ENCODE results near the gene INPP4B.

INPP4B gene

DNA sequence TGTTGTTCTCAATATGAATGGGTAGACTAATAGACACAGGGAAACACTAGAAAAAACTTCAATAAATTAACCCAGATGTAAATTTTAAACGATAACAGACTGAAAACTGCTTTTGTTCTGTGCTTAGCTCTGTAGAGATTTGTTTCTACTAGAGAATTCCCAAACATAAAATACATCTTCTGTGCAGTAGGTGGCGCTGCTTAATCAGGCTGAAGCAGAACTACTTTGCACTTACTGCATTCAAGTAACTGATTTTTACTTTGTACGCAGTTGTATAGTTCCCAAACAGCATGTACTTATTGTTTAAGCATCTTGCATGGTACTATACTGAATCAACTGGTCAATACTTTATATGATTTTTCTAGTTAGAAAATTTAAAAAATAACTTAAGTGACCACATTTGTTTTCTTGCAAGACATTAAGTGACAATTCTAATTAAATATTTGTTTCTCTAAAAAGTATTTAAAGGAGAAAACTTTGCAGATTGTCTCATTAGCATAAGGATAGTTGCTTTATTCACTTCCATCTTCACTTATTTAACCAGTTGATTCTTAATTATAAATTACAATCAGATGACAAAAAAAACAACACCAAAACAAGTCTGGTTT is 719.1 kb downstream of the INPP4B start:
- no peak overlapping the region for H3K4me3 ChIP-seq (ENCODE audit: low read depth in 1 of 2, low read length in 2 of 2)
- ATAC-seq (ENCODE audit: insufficient read depth, low read depth) = peak; percentile 86

DNA sequence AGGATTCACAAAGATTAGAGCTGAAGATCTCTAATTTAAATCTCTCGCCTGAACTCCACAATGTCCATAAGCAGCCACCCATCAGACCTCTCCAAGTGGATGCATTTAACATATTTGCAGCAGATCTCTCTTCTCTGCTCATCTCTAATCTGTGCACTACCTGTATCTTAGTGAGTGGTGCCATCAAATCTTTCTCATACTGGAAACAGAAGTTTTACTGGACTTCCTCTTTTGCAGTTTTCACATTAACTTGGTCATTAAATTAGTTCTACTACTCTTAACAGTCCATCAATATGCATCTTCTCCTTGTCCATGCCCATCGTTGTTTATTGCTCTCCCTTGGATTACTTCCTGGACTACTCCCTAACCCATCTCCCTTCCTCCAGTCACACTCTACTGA is 721.2 kb downstream of the INPP4B start:
- no peak for DNase-seq

More for the DNA sequence above, 719.1 kb downstream of the INPP4B start:
- Histone ChIP-seq H3K36me3 (ENCODE audit: insufficient read depth, low read length) (peaks cover 23% of the 10 kb centered on the region), H3K4me1 (ENCODE audit: insufficient read depth, low read length) (no peaks in the 10 kb centered on the region), H3K27ac (ENCODE audit: low read length) (no peak overlapping the region), H4K20me1 (ENCODE audit: insufficient read depth, low read length) (no peaks in the 10 kb centered on the region), H3K9me3 (ENCODE audit: insufficient read depth, low read length, severe bottlenecking) (no peaks in the 10 kb centered on the region), H3K27me3 (ENCODE audit: insufficient read depth, low read length, poor library complexity) (no peaks in the 10 kb centered on the region), H3K4me2 (ENCODE audit: insufficient read depth, low read length) (no peak overlapping the region), H3K79me2 (ENCODE audit: insufficient read depth, low read length) (no peaks in the 10 kb centered on the region), H3K9ac (ENCODE audit: low read depth, low read length) (no peak overlapping the region), H2AFZ (ENCODE audit: low read depth, low read length) (no peak overlapping the region)
- TF ChIP-seq, protein P1, sequence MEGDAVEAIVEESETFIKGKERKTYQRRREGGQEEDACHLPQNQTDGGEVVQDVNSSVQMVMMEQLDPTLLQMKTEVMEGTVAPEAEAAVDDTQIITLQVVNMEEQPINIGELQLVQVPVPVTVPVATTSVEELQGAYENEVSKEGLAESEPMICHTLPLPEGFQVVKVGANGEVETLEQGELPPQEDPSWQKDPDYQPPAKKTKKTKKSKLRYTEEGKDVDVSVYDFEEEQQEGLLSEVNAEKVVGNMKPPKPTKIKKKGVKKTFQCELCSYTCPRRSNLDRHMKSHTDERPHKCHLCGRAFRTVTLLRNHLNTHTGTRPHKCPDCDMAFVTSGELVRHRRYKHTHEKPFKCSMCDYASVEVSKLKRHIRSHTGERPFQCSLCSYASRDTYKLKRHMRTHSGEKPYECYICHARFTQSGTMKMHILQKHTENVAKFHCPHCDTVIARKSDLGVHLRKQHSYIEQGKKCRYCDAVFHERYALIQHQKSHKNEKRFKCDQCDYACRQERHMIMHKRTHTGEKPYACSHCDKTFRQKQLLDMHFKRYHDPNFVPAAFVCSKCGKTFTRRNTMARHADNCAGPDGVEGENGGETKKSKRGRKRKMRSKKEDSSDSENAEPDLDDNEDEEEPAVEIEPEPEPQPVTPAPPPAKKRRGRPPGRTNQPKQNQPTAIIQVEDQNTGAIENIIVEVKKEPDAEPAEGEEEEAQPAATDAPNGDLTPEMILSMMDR (IDR thresholded peaks at IDR 0.05; ENCODE audit: borderline replicate concordance, extremely low read depth, low read length, poor library complexity, severe bottlenecking) = peak; percentile 83
- TF ChIP-seq EZH2 (IDR thresholded peaks at IDR 0.05; ENCODE audit: borderline replicate concordance, low read depth, low read length, severe bottlenecking) = no peak
- peak; percentile 66 for DNase-seq

DNA sequence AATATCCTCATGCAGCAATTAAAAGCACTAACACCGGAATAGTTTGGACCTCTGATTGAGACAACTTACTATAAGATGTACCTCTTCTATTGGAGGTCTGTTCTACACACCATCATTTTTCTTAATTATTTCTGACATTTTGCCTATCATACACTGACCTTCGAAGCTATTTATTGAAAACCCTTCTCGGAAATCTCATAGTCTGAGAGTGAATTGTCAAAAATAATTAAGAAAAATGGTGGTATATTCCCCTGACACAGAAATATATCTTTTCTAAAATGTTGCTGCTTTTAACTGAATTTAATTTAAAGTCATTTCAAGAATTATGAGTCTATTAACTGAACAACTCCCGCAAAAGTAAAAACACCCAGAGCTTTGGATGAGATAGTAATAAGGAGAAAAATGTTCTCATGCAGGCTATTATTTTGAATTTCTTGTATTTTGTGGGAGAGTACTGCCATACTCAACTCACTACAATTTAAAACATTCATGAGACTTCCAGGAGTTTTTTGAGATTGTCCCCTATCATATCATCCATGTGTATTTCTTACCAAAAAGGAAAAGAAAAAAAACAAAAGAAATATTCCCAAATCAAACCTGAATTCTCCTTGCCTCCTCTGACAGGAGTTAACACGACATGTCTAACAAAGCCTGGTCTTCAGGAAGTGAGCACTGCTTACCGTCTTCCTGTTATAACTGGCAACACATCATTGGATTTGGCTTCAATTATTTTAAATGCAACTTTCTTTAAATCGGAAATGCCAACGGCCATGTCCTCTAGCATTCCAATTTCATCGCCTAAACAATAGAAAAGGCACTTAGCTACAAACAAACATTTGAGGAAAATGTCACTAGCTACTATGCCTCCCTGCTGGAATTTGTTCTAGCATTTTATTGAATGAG is 724.4 kb downstream of the INPP4B start:
- no peaks in the 10 kb centered on the region for H3K4me1 ChIP-seq (ENCODE audit: insufficient read depth, low read length)
- no peaks in the 10 kb centered on the region for H4K20me1 ChIP-seq (ENCODE audit: insufficient read depth, low read length)
- no peaks in the 10 kb centered on the region for H3K27me3 ChIP-seq (ENCODE audit: insufficient read depth, low read length, poor library complexity)
- H3K79me2 ChIP-seq (ENCODE audit: insufficient read depth, low read length) = no peaks in the 10 kb centered on the region
- no peak for ATAC-seq (ENCODE audit: insufficient read depth, low read depth)
- no peak overlapping the region for H3K4me2 ChIP-seq (ENCODE audit: insufficient read depth, low read length)
- no peaks in the 10 kb centered on the region for H3K9me3 ChIP-seq (ENCODE audit: insufficient read depth, low read length, severe bottlenecking)
- H3K4me3 ChIP-seq (ENCODE audit: low read depth in 1 of 2, low read length in 2 of 2) = no peak overlapping the region
- H3K9ac ChIP-seq (ENCODE audit: low read depth, low read length) = no peak overlapping the region
- TF ChIP-seq, protein P1 (IDR thresholded peaks at IDR 0.05; ENCODE audit: borderline replicate concordance, extremely low read depth, low read length, poor library complexity, severe bottlenecking) = no peak
- no peak for TF ChIP-seq EZH2 (IDR thresholded peaks at IDR 0.05; ENCODE audit: borderline replicate concordance, low read depth, low read length, severe bottlenecking)
- H3K36me3 ChIP-seq (ENCODE audit: insufficient read depth, low read length) = peaks cover 41% of the 10 kb centered on the region
- no peak overlapping the region for H3K27ac ChIP-seq (ENCODE audit: low read length)
- H2AFZ ChIP-seq (ENCODE audit: low read depth, low read length) = no peak overlapping the region
- no peak for DNase-seq

More for the DNA sequence above, 721.2 kb downstream of the INPP4B start:
- Histone ChIP-seq H3K9me3 (ENCODE audit: insufficient read depth, low read length, severe bottlenecking) (no peaks in the 10 kb centered on the region), H3K4me3 (ENCODE audit: low read depth in 1 of 2, low read length in 2 of 2) (no peak overlapping the region), H3K27ac (ENCODE audit: low read length) (no peak overlapping the region), H2AFZ (ENCODE audit: low read depth, low read length) (no peak overlapping the region), H4K20me1 (ENCODE audit: insufficient read depth, low read length) (no peaks in the 10 kb centered on the region), H3K9ac (ENCODE audit: low read depth, low read length) (no peak overlapping the region), H3K27me3 (ENCODE audit: insufficient read depth, low read length, poor library complexity) (no peaks in the 10 kb centered on the region), H3K79me2 (ENCODE audit: insufficient read depth, low read length) (no peaks in the 10 kb centered on the region), H3K4me1 (ENCODE audit: insufficient read depth, low read length) (no peaks in the 10 kb centered on the region), H3K36me3 (ENCODE audit: insufficient read depth, low read length) (peaks cover 43% of the 10 kb centered on the region), H3K4me2 (ENCODE audit: insufficient read depth, low read length) (no peak overlapping the region)
- ATAC-seq (ENCODE audit: insufficient read depth, low read depth) = no peak
- TF ChIP-seq, protein P1 (IDR thresholded peaks at IDR 0.05; ENCODE audit: borderline replicate concordance, extremely low read depth, low read length, poor library complexity, severe bottlenecking) = no peak
- TF ChIP-seq EZH2 (IDR thresholded peaks at IDR 0.05; ENCODE audit: borderline replicate concordance, low read depth, low read length, severe bottlenecking) = no peak

Data from DND-41 (cell line).